ENCODE data around the gene USP33.
"Not testable (repeated sequence)": the region's sequence is repeated elsewhere in the genome, so short reads cannot be mapped to it uniquely, and the experiment has no call there.

USP33 gene

DNA sequence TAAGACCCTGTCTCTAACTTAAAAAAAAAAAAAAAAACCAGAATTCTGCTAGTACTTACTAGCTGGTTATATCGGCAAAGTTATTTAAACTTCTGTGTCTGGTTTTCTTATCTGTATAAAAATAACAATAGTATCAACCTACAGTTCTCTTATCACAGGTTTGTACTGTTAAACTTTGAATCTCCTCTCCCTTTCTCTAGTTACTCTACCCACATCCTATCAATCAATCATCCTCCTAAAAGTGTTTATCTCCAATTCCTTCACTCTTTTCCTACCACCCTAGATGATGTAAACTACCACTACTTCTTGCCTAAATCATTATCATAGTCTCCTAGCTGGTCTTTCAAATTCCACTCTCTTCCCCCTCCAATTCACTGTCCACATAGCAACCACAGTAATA lies 27.6 kb downstream of the USP33 start:
- no peak for DNase-seq

GRCh38 chr1:77725706-77726105 lies 33.9 kb downstream of the USP33 start:
- DNase-seq: no peak

- no peak for DNase-seq
These were observed 41.5 kb downstream of the USP33 start for GRCh38 chr1:77718181-77718580.

GRCh38 chr1:77716065-77716464 lies 43.6 kb downstream of the USP33 start:
- no peak for DNase-seq

DNA sequence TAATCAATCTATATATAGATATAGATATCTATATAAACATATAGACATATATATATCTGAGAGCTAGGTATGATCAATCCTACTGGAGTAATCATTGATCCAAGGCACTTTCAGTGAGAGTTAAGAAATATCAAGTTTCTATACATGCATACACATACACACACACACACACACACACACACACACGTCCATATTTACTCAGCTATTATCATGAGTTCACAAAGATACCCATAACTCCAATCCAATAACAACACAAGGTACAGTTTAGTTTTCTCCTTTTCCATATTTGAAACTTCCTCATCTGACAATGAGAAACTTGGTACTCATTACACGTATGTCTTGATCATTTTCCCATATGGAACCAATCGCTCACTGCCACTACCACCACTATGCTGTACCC lies 49.9 kb downstream of the USP33 start:
- DNase-seq: no peak

- no peak for DNase-seq
These were observed 53.3 kb downstream of the USP33 start for GRCh38 chr1:77706321-77706720.

DNA sequence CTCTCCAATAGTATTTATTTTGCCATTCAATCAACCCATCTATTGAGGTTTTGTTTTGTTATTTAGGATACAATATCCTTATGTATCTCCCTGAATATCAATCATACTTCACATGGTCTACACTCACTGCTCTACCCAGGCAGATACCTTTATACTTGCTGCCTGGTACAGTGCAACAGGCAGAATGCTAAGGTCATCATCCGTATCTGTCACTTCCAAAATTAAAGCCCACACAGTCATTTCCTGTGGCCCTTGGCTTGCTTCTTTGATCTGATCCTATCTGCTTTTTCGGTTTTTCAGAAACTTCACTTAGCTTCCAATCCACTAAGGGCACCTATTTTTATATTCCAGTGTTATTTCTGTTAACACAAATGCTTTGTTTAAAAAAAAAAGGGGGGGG lies 54.9 kb downstream of the USP33 start:
- no peak for DNase-seq

GRCh38 chr1:77699673-77700072 lies 60.0 kb downstream of the USP33 start:
- not testable (repeated sequence) for DNase-seq

GRCh38 chr1:77697441-77697840 lies 62.2 kb downstream of the USP33 start:
- DNase-seq: no peak

DNA sequence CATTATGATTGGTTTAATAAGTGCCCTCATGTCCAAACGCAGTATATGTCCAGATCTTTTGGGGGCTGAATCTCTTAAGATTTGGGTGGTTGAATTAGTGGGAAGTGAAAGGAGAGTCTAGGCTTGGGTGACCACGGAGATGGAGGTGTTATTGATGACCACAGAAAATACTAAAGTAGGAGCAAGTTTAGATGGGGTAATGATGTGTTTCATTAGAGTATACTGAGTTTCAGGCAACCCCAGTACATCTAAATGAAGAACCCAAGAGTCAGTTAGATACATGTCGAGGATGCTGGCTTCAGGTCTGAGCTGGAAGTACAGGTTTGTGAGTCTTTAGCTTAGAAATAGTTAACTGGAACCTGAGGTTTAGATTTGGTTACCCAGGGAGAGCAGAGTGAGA lies 70.7 kb downstream of the USP33 start:
- no peak for DNase-seq

GRCh38 chr1:77687519-77687906 lies 72.1 kb downstream of the USP33 start:
- no peak for DNase-seq

DNA sequence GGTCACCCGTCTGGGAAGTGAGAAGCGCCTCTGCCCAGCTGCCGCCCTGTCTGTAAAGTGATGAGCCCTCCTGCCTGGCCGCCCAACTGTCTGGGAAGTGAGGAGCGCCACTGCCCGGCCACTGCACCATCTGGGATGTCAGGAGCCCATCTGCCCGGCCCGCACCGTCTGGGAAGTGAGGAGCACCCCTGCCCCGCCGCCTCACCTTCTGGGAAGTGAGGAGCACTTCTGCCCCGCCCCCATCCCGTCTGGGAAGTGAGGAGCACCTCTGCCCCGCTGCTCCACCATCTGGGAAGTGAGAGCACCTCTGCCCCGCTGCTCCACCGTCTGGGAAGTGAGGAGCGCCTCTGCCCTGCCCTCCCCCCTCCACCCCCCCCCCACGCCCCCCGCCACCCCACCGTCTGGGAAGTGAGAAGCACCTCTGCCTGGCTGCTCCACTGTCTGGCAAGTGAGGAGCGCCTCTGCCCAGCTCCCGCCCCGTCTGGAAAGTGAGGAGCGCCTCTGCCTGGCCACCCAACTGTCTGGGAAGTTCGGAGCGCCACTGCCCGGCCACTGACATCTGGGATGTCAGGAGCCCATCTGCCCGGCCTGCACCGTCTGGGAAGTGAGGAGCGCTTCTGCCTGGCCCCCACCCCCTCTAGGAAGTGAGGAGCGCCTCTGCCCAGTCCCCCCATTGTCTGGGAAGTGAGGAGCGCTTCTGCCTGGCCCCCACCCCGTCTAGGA lies 72.7 kb downstream of the USP33 start:
- no peak for DNase-seq

GRCh38 chr1:77683160-77684148 lies 76.2 kb downstream of the USP33 start:
- DNase-seq: peak; percentile 59 to 85

DNA sequence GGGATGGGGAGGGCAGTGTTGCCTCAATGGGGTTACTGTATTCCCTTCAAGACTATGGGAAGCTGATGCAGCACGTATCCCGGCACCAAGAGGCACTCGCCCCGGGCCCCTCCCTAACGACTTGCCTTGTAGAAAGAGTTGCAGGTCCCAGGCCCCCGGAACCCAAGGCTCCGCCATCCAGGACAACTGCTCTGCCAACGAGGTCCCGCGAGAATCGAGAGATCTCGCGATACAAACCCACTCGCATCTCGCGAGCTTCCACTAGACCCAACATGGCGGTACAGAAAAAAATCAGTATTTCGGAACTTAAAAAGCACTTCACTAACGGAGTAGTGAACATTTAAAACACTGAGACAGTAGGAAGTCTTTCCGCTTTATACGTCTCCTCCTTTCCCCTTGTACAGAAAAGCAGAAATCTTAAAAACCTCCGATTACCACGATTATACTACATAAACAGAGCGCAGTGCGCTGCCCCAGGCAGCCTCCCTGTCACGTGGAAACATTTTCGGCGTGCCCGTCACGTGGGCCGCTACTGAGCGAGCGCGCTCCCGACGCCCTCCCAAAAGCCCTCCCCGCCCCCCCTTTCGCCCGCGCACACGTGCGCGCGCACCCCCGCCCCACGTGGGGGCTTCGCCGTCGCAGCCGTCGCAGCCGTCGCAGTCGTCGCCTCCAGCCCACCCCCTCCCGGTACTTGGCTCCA lies 77.0 kb downstream of the USP33 start, which contains the start of gene ZZZ3:
TSS of gene ZZZ3 (minus strand) at position 199 of the 700 bp plus-strand sequence. CDS start 49,304 bp downstream, outside the sequence.
- DNase-seq: peak; percentile 86 to 98

- no peak for DNase-seq
These were observed 79.5 kb downstream of the USP33 start for GRCh38 chr1:77680173-77680572.

GRCh38 chr1:77678660-77679610 lies 80.7 kb downstream of the USP33 start:
- DNase-seq: no peak

GRCh38 chr1:77674807-77675206 lies 84.8 kb downstream of the USP33 start:
- DNase-seq: not testable (repeated sequence)

GRCh38 chr1:77673716-77674355 lies 85.8 kb downstream of the USP33 start:
- no peak for DNase-seq

- no peak for DNase-seq
These were observed 86.6 kb downstream of the USP33 start for GRCh38 chr1:77673030-77673429.

DNA sequence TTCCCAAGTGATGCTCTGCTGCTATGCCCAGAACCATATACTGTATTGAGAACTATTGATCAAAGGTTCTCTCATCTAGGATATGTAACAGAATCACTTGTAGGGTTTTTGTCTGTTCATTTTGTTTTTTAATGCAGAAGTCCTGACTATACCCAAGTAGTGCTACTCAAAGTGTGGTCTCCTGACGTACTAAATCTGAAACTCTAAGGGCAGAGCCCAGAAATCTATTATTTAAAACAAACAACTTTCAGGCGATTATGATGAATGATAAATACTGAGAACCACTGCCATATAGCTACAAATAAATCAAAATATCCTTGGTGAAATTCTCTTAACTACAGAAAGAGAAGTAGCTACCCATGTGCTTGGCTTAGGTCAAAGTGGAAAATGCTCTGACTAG lies 87.3 kb downstream of the USP33 start:
- DNase-seq: no peak

GRCh38 chr1:77671836-77672235 lies 87.8 kb downstream of the USP33 start:
- no peak for DNase-seq

DNA sequence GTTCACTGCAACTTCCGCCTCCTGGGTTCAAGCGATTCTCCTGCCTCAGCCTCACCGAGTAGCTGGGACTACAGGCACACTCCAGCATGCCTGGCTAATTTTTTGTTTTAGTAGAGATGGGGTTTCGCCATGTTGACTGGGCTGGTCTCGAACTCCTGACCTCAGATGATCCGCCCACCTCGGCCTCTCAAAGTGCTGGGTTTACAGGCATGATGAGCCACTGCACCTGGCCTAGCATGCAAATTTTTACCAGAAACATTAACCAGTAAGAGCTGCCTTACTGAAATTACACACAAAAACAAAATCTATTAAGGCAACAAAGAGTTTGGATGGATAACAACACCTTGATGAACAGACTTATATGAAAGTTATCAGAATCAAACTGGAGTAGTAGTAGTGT lies 89.3 kb downstream of the USP33 start:
- DNase-seq: no peak

Measured in NCI-H187 (cell line).